ENCODE data around the gene GPSM1. TPM values are rescaled to one million over a fixed set of nuclear protein-coding genes. Genes with fewer than 3 reads are reported as not detected.

Gene GPSM1
- total RNA-seq, 1 donor from 2014 or later, result 35.4 TPM

- intact Hi-C loops (cut with DNase I), result loop anchor here (10.0 kb wide), 2 partner anchors 53 to 93 kb away; partner anchors contain the start of genes DNLZ and SNAPC4
These were observed 15.3 kb upstream of the GPSM1 start for GRCh38 chr9:136312009-136312375.

GRCh38 chr9:136312436-136312835 is 14.9 kb upstream of the GPSM1 start:
- Histone ChIP-seq H3K9me3 (no peaks in the 10 kb centered on the region), H3K4me3 (no peak overlapping the region), H3K27ac (no peak overlapping the region), H3K36me3 (no peaks in the 10 kb centered on the region), H3K4me1 (no peaks in the 10 kb centered on the region), H3K27me3 (no peaks in the 10 kb centered on the region)
- no peak for DNase-seq (ENCODE audit: extremely low spot score in 2 of 2)
- intact Hi-C loops (cut with DNase I), result loop anchor here (10.0 kb wide), 2 partner anchors 52 to 92 kb away; partner anchors contain the start of genes DNLZ and SNAPC4
- peak in 2 of 3 experiments; percentile 51 to 61 for TF ChIP-seq CTCF (IDR thresholded peaks at IDR 0.05)
- no peak for TF ChIP-seq POLR2AphosphoS5 (IDR thresholded peaks at IDR 0.05; ENCODE audit: insufficient read depth in 1 of 2, low read depth in 1 of 2)

More at GRCh38 chr9:136312009-136312375, 15.3 kb upstream of the GPSM1 start:
- Histone ChIP-seq H3K27me3 (no peaks in the 10 kb centered on the region), H3K27ac (no peak overlapping the region), H3K36me3 (no peaks in the 10 kb centered on the region), H3K9me3 (no peaks in the 10 kb centered on the region), H3K4me1 (no peaks in the 10 kb centered on the region), H3K4me3 (no peak overlapping the region)
- no peak for DNase-seq (ENCODE audit: extremely low spot score in 2 of 2)
- TF ChIP-seq CTCF (IDR thresholded peaks at IDR 0.05) (no peak), POLR2A (IDR thresholded peaks at IDR 0.05) (no peak)

- no peak for DNase-seq (ENCODE audit: extremely low spot score in 2 of 2)
- intact Hi-C loops (cut with DNase I), result loop anchor here (10.0 kb wide), 2 partner anchors 51 to 91 kb away; partner anchors contain the start of genes DNLZ and SNAPC4
- no peak overlapping the region for H3K4me3 ChIP-seq
- no peak overlapping the region for H3K27ac ChIP-seq
- no peaks in the 10 kb centered on the region for H3K27me3 ChIP-seq
- H3K9me3 ChIP-seq, result no peaks in the 10 kb centered on the region
- no peaks in the 10 kb centered on the region for H3K4me1 ChIP-seq
- no peak for TF ChIP-seq CTCF (IDR thresholded peaks at IDR 0.05)
- TF ChIP-seq POLR2AphosphoS5 (IDR thresholded peaks at IDR 0.05; ENCODE audit: insufficient read depth in 1 of 2, low read depth in 1 of 2), result no peak
- no peak for TF ChIP-seq POLR2A (IDR thresholded peaks at IDR 0.05)
- H3K36me3 ChIP-seq, result no peaks in the 10 kb centered on the region
These were observed 14.0 kb upstream of the GPSM1 start for GRCh38 chr9:136313111-136314055.

GRCh38 chr9:136314056-136314416 is 13.3 kb upstream of the GPSM1 start:
- H3K4me3 ChIP-seq, result no peak overlapping the region
- H3K27me3 ChIP-seq, result no peaks in the 10 kb centered on the region
- H3K27ac ChIP-seq, result no peak overlapping the region
- no peaks in the 10 kb centered on the region for H3K36me3 ChIP-seq
- no peak for TF ChIP-seq POLR2A (IDR thresholded peaks at IDR 0.05)
- TF ChIP-seq POLR2AphosphoS5 (IDR thresholded peaks at IDR 0.05; ENCODE audit: insufficient read depth in 1 of 2, low read depth in 1 of 2), result no peak
- TF ChIP-seq CTCF (IDR thresholded peaks at IDR 0.05), result no peak
- no peaks in the 10 kb centered on the region for H3K9me3 ChIP-seq
- no peaks in the 10 kb centered on the region for H3K4me1 ChIP-seq
- no peak for DNase-seq (ENCODE audit: extremely low spot score in 2 of 2)
- intact Hi-C loops (cut with DNase I), result loop anchor here (10.0 kb wide), 2 partner anchors 51 to 91 kb away; partner anchors contain the start of genes DNLZ and SNAPC4

- Histone ChIP-seq H3K27ac (no peak overlapping the region), H3K4me1 (no peaks in the 10 kb centered on the region), H3K9me3 (no peaks in the 10 kb centered on the region), H3K36me3 (no peaks in the 10 kb centered on the region), H3K27me3 (no peaks in the 10 kb centered on the region), H3K4me3 (no peak overlapping the region)
- intact Hi-C loops (cut with DNase I), result loop anchor here (10.0 kb wide), 2 partner anchors 50 to 90 kb away; partner anchors contain the start of genes DNLZ and SNAPC4
- no peak for TF ChIP-seq POLR2A (IDR thresholded peaks at IDR 0.05)
- TF ChIP-seq CTCF (IDR thresholded peaks at IDR 0.05), result no peak
- no peak for TF ChIP-seq POLR2AphosphoS5 (IDR thresholded peaks at IDR 0.05; ENCODE audit: insufficient read depth in 1 of 2, low read depth in 1 of 2)
- no peak for DNase-seq (ENCODE audit: extremely low spot score in 2 of 2)
These were observed 12.4 kb upstream of the GPSM1 start for GRCh38 chr9:136314944-136315343.
